Gastroesophageal sphincter (tissue), 3 donors: ENCODE data around the gene PHKA2.

Experiments
- CTCF ChIP-seq, 4 experiments: fragments of 200-600 bp in 2 of 4; fragments of 450-650 bp in 2 of 4; sonication (generic) in 1 of 4; IDR thresholded peaks; one replicate each; pipeline ENCODE4 v1.5.1; 2017 to 2019; ENCODE audit warnings: antibody characterized with exemption in 4 of 4, mild to moderate bottlenecking in 2 of 4, moderate library complexity in 2 of 4
- EP300 ChIP-seq: sonication (generic); formaldehyde crosslinking; IDR thresholded peaks from one replicate; pipeline ENCODE4 v1.6.1; 2017; ENCODE audit warnings: antibody characterized with exemption, mild to moderate bottlenecking
- POLR2A ChIP-seq, 2 donors: fragments of 450-650 bp; IDR thresholded peaks; one replicate each; pipeline ENCODE4 v1.6.1; 2017; ENCODE audit warnings: antibody characterized with exemption in 2 of 2, mild to moderate bottlenecking in 2 of 2, moderate library complexity in 1 of 2

GRCh38 chrX:18924507-18925088 lies 59.3 kb downstream of the PHKA2 start:
- no peak for TF ChIP-seq EP300
- TF ChIP-seq CTCF (IDR thresholded peaks at IDR 0.05) = no peak
- TF ChIP-seq POLR2A (IDR thresholded peaks at IDR 0.05) = no peak
